ENCODE data around the gene PRKG1. TPM values are rescaled to one million over a fixed set of nuclear protein-coding genes. Genes with fewer than 3 reads are reported as not detected.

Gene PRKG1
- total RNA-seq, 1 donor from 2014 or later = 4.6 TPM

DNA sequence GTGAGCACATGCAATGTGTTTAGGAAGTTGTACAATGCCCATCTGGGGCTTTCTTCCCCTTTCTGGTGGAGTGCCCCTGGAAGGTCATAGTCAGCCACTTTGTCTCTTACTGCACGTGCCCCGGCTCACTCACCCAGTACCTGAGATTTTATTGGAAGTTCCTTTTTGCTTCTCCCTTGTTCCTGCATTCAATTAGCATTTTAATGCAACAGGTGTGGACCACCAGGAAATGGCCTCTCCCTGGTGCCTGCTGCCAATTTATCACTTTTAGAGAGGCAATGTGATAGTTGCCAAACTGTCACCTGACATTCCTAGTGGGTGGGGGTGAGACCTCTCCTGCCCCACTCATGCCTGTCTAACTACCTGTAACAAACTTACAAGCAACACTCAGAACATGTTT lies 946.4 kb downstream of the PRKG1 start:
- Mint-ChIP-seq H3K4me1 (ENCODE audit: low read depth) (peaks cover 2% of the 10 kb centered on the region), H3K9me3 (ENCODE audit: low read depth) (peaks cover 5% of the 10 kb centered on the region), H3K36me3 (ENCODE audit: insufficient read depth) (no peaks in the 10 kb centered on the region), H3K27me3 (no peaks in the 10 kb centered on the region), H3K4me3 (ENCODE audit: low read depth) (no peak overlapping the region), H3K27ac (no peak overlapping the region)
- TF ChIP-seq, protein P1, sequence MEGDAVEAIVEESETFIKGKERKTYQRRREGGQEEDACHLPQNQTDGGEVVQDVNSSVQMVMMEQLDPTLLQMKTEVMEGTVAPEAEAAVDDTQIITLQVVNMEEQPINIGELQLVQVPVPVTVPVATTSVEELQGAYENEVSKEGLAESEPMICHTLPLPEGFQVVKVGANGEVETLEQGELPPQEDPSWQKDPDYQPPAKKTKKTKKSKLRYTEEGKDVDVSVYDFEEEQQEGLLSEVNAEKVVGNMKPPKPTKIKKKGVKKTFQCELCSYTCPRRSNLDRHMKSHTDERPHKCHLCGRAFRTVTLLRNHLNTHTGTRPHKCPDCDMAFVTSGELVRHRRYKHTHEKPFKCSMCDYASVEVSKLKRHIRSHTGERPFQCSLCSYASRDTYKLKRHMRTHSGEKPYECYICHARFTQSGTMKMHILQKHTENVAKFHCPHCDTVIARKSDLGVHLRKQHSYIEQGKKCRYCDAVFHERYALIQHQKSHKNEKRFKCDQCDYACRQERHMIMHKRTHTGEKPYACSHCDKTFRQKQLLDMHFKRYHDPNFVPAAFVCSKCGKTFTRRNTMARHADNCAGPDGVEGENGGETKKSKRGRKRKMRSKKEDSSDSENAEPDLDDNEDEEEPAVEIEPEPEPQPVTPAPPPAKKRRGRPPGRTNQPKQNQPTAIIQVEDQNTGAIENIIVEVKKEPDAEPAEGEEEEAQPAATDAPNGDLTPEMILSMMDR (IDR thresholded peaks at IDR 0.05; ENCODE audit: unreplicated experiment) = no peak
- no peak for DNase-seq (ENCODE audit: low spot score, unreplicated experiment)

DNA sequence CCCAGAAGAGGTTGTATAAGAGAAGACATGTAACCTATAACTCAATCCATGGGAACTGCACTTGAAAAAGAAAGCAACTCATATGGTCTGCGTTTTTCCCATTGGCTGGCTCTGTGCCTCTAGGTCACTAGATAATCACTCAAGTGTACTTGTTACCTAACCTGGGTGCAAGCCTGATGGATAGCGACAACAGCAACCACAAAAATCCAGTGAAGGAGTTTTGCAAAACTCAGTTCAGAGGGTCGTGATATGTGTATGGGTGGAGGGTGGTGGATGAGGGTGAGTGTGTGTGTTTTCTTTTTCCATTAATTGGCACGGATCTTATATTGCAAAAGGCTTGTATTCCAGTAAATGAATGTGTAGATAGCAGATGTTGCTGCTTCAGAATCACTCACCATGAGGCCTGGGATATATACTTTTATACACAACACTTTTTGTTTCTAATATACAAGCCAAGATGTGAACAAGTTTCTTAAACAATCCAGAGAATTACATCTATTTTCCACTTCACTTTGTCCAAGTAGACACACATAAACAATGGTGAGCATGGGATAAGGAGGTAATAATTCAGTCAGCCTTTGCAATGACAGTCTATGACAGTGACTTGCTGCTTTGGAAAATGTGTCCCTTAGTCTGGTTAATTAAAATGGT lies 952.9 kb downstream of the PRKG1 start:
- H3K4me1 Mint-ChIP-seq (ENCODE audit: low read depth) = peaks cover 2% of the 10 kb centered on the region
- no peaks in the 10 kb centered on the region for H3K36me3 Mint-ChIP-seq (ENCODE audit: insufficient read depth)
- H3K27ac Mint-ChIP-seq = no peak overlapping the region
- H3K9me3 Mint-ChIP-seq (ENCODE audit: low read depth) = peaks cover 5% of the 10 kb centered on the region
- TF ChIP-seq, protein P1 (IDR thresholded peaks at IDR 0.05; ENCODE audit: unreplicated experiment) = no peak
- H3K27me3 Mint-ChIP-seq = no peaks in the 10 kb centered on the region
- DNase-seq (ENCODE audit: low spot score, unreplicated experiment) = no peak
- no peak overlapping the region for H3K4me3 Mint-ChIP-seq (ENCODE audit: low read depth)

DNA sequence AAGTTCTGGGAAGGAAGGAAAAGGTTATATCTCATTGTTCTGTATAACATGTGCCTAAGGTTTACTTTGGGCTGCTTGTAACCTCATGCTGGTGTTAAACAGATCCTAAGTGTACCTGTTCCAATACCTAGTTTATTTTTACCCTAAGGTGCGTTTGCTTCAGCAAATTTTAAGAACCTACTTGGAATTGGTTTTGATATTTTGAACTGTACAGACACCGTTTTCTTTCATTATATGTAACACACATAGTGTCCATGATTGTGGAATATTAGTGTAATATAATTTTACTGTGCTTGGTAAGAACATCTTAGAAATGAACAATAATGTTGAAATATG lies 954.2 kb downstream of the PRKG1 start:
- no peak for DNase-seq (ENCODE audit: low spot score, unreplicated experiment)
- TF ChIP-seq, protein P1 (IDR thresholded peaks at IDR 0.05; ENCODE audit: unreplicated experiment) = no peak
- Mint-ChIP-seq H3K9me3 (ENCODE audit: low read depth) (peaks cover 5% of the 10 kb centered on the region), H3K36me3 (ENCODE audit: insufficient read depth) (no peaks in the 10 kb centered on the region), H3K27ac (no peak overlapping the region), H3K4me1 (ENCODE audit: low read depth) (peaks cover 2% of the 10 kb centered on the region), H3K4me3 (ENCODE audit: low read depth) (no peak overlapping the region), H3K27me3 (no peaks in the 10 kb centered on the region)

DNA sequence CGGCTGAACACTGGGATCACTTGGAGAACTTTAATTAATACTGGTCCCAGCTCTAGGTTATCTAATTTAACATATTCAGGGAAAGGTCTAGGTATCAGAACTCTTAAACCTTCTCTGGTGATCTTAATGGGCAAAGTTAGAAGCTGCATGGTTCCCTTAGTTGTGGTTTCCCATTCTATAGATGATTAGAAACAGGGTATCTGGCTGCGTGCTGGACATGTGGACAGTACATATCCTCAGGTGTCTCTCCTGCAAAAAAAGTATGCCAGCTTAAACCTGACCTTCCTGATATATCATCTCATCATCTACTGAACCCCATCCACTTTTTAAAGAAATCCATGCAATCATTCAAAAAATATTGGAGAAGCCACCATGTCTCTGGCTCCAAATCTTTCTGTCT lies 955.3 kb downstream of the PRKG1 start:
- TF ChIP-seq, protein P1 (IDR thresholded peaks at IDR 0.05; ENCODE audit: unreplicated experiment) = no peak
- Mint-ChIP-seq H3K27ac (no peak overlapping the region), H3K4me3 (ENCODE audit: low read depth) (no peak overlapping the region), H3K36me3 (ENCODE audit: insufficient read depth) (no peaks in the 10 kb centered on the region), H3K27me3 (no peaks in the 10 kb centered on the region), H3K9me3 (ENCODE audit: low read depth) (no peaks in the 10 kb centered on the region), H3K4me1 (ENCODE audit: low read depth) (peaks cover 2% of the 10 kb centered on the region)
- DNase-seq (ENCODE audit: low spot score, unreplicated experiment) = no peak

DNA sequence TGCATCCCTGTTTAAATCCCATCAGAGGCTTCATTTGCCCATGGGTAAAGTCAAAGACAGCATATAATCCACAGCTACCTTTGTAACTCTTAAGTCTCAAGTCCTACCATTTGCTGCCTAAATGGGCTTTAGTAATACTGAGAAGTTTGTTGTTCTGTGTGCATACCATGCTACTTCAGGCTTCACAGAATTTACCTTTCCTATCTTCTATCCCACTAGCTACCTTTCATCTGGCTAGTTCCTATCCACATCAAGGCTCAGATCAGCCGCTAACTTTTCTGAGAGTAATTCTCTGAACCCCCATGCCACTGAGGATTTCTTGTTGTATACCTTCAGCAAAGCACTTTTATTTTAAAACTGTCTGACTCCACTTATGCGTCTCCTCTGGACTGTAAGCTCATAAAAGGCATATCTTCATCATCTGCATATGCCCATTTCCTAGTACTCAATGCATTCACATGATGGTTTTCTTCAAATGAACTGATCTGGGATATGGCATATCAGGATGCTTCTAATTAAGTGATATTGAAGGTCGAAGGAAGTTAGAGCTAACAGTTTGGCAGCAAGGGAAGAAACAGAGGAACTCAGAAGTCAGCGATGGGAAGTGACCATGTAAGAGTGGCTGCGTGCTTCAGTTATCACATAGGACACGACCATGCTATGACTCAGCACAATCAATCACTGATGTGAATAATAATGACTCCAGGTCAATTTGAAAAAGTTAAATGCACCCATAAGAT lies 955.9 kb downstream of the PRKG1 start:
- Mint-ChIP-seq H3K36me3 (ENCODE audit: insufficient read depth) (no peaks in the 10 kb centered on the region), H3K27ac (no peak overlapping the region), H3K27me3 (peaks cover under 1% of the 10 kb centered on the region), H3K9me3 (ENCODE audit: low read depth) (no peaks in the 10 kb centered on the region), H3K4me3 (ENCODE audit: low read depth) (no peak overlapping the region), H3K4me1 (ENCODE audit: low read depth) (peaks cover 2% of the 10 kb centered on the region)
- no peak for DNase-seq (ENCODE audit: low spot score, unreplicated experiment)
- TF ChIP-seq, protein P1 (IDR thresholded peaks at IDR 0.05; ENCODE audit: unreplicated experiment) = no peak

All from progenitor cell of endocrine pancreas (in vitro differentiated cells).